ENCODE measurements around the gene NCAPD3. TPM values are rescaled to one million over a fixed set of nuclear protein-coding genes. Genes with fewer than 3 reads are reported as not detected.
"Not testable (repeated sequence)": the region's sequence is repeated elsewhere in the genome, so short reads cannot be mapped to it uniquely, and the experiment has no call there.

NCAPD3 gene
- total and polyA plus RNA-seq, 4 donors, result 3.9 to 14.0 (median 10.0) TPM

DNA sequence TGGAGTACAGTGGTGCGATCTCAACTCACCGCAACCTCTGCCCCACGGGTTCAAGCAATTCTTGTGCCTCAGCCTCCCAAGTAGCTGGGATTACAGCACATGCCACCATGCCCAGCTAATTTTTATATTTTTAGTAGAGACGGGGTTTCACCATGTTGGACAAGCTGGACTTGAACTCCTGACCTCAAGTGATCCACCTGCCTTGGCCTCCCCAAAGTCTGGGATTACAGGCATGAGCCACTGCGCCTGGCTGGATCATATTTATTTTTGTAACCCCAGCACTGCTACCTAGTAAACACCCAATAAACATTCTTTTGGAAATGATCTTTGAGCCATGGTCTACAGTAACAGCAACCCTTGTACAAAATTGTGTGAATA lies 31.4 kb upstream of the NCAPD3 start:
- not testable (repeated sequence) for H3K4me1 ChIP-seq (ENCODE audit: control insufficient read depth in 1 of 2, insufficient read depth in 2 of 2, low read length in 2 of 2); DNase-seq; H3K27me3 ChIP-seq (ENCODE audit: control insufficient read depth in 1 of 2, insufficient read depth in 2 of 2, low read length in 1 of 2); H3K36me3 ChIP-seq (ENCODE audit: control insufficient read depth in 1 of 2, insufficient read depth in 2 of 2, low read length in 1 of 2); ATAC-seq (ENCODE audit: low FRiP score); H3K4me3 ChIP-seq (ENCODE audit: low read length in 2 of 2); H3K9me3 ChIP-seq (ENCODE audit: control insufficient read depth, low read length); H3K27ac ChIP-seq (ENCODE audit: low read depth in 1 of 2, low read length in 2 of 2)
- 97 to 98% methylated on average over 5 of the region's 5 CpGs for WGBS, 2 donors
- intact Hi-C loops (cut with DNase I), result loop anchor here in 1 of 2 donors (10.0 kb wide), 1 partner anchor 330 kb away; no protein-coding TSS in a partner anchor

GRCh38 chr11:134254433-134255183 lies 30.8 kb upstream of the NCAPD3 start:
- no peaks in the 10 kb centered on the region for H3K9me3 ChIP-seq (ENCODE audit: control insufficient read depth, low read length)
- DNase-seq, result no peak
- peak overlapping the region in 1 of 2 donors; percentile 62 for H3K4me3 ChIP-seq (ENCODE audit: low read length in 2 of 2)
- 65 to 67% methylated on average over 3 of the region's 3 CpGs for WGBS, 2 donors
- intact Hi-C loops (cut with DNase I), result loop anchor here in 1 of 2 donors (5.0 to 10.0 kb wide), 2 partner anchors 78 to 330 kb away; partner anchors contain the start of gene GLB1L2
- peaks cover 0 to 5% of the 10 kb centered on the region in 2 donors for H3K4me1 ChIP-seq (ENCODE audit: control insufficient read depth in 1 of 2, insufficient read depth in 2 of 2, low read length in 2 of 2)
- H3K27ac ChIP-seq (ENCODE audit: low read depth in 1 of 2, low read length in 2 of 2), result no peak overlapping the region
- peaks cover 3 to 5% of the 10 kb centered on the region in 2 donors for H3K36me3 ChIP-seq (ENCODE audit: control insufficient read depth in 1 of 2, insufficient read depth in 2 of 2, low read length in 1 of 2)
- no peak for ATAC-seq (ENCODE audit: low FRiP score)
- H3K27me3 ChIP-seq (ENCODE audit: control insufficient read depth in 1 of 2, insufficient read depth in 2 of 2, low read length in 1 of 2), result no peaks in the 10 kb centered on the region

DNA sequence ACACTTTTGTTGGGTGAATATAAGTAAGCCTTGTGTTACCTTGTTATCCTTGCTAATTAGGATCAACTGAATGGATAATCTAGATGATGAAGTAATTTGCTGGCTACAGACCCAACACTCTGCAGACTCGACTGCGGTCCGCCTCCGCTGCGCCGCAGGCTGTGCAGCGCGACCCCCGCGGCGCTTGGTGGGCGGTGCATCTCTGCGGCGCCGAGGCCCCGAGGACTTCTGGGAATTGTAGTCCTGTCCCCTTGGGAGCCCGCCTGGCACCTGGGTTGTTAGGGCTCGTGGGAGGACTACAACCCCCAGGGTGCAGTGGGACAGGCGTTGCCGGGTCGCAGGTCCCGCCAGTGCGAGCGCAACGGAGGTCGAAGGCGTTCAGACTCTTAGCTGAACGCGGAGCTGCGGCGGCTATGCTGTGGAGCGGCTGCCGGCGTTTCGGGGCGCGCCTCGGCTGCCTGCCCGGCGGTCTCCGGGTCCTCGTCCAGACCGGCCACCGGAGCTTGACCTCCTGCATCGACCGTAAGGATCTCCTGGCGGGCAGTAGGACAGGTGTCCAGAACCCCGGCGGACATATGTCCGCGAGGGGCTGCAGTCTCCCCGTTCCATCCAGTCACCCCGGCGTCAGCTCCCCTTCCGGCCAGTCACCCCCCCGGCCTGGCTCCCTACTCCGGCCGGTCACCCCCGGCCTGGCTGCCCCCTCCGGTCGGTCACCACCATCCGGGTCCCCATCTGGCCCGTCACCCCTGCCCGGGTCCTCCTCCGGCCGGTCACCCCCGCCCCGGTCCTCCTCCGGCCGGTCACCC lies 29.6 kb upstream of the NCAPD3 start, which contains the start of the genes ACAD8 and THYN1:
ACAD8 (plus strand) TSS at position 381 of the 806 bp plus-strand sequence; CDS start at position 414, 33 bp downstream.
THYN1 (minus strand) TSS at position 165 of the 806 bp plus-strand sequence. CDS start 470 bp downstream, outside the sequence.
- Histone ChIP-seq H3K27ac (ENCODE audit: low read depth in 1 of 2, low read length in 2 of 2) (peak within 1 kb of the TSS in 1 of 2 donors; percentile 48), H3K36me3 (ENCODE audit: control insufficient read depth in 1 of 2, insufficient read depth in 2 of 2, low read length in 1 of 2) (peaks cover 2 to 4% of the 10 kb centered on the region in 2 donors)
- intact Hi-C loops (cut with DNase I), result loop anchor here in 1 of 2 donors (5.0 to 10.0 kb wide), 2 partner anchors 79 to 329 kb away; partner anchors contain the start of gene GLB1L2

DNA sequence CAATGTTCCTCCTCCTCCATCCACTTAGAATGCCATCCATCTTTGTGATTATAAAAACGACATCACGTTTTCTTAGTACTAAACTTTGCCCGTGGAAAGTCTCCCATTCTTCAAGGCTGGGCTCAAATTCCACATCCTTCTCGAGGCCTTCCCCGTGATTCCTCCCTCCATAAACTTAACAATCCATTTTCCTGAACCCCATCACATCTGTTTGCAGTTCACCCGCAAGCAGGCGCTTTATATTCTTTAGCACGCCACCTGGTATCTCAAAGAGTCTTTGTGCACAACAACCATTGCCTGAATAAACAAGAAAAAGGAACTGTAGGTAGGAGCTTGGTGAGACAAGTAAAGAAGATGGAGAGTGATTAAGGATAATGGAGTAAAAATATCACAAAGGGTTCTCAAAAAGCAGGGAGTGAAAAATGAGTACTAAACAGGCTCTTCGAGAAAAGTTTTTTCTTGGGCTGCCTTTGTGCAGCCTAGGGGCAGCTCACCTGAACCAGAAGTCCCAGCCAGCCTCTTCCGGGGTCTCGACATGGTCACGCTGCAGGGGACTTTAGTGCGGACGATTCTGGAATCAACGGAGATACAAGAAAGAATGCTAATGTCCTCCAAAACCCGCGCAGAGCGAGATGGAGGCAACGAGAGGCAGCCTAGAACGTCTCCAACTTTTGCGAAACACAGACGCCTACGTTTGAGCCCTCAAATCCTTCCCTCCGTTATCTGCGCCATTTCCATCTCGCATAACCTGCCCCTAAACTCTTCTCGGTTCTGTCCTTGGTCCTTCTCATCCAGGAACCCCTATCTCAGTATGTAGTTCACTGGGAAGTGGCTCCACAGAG lies 28.8 kb upstream of the NCAPD3 start:
- intact Hi-C loops (cut with DNase I), result loop anchor here in 1 of 2 donors (5.0 to 10.0 kb wide), 2 partner anchors 80 to 328 kb away; partner anchors contain the start of gene GLB1L2

More for the DNA sequence above, 29.6 kb upstream of the NCAPD3 start, which contains the start of the genes ACAD8 and THYN1:
- Histone ChIP-seq H3K27me3 (ENCODE audit: control insufficient read depth in 1 of 2, insufficient read depth in 2 of 2, low read length in 1 of 2) (no peaks in the 10 kb centered on the region), H3K9me3 (ENCODE audit: control insufficient read depth, low read length) (no peaks in the 10 kb centered on the region), H3K4me1 (ENCODE audit: control insufficient read depth in 1 of 2, insufficient read depth in 2 of 2, low read length in 2 of 2) (peaks cover 0 to 5% of the 10 kb centered on the region in 2 donors), H3K4me3 (ENCODE audit: low read length in 2 of 2) (peak within 1 kb of the TSS; percentile 62 to 99)
- ATAC-seq (ENCODE audit: low FRiP score), result peak; percentile 100
- WGBS, 2 donors, result 0 to 1% methylated on average over 60 to 70 of the region's 70 CpGs
- peak; percentile 98 for DNase-seq

GRCh38 chr11:134250675-134251074 lies 26.9 kb upstream of the NCAPD3 start:
- DNase-seq (no peak), ATAC-seq (ENCODE audit: low FRiP score) (no peak)
- no peaks in the 10 kb centered on the region for H3K9me3 ChIP-seq (ENCODE audit: control insufficient read depth, low read length)
- peaks cover 2 to 4% of the 10 kb centered on the region in 2 donors for H3K36me3 ChIP-seq (ENCODE audit: control insufficient read depth in 1 of 2, insufficient read depth in 2 of 2, low read length in 1 of 2)
- H3K4me3 ChIP-seq (ENCODE audit: low read length in 2 of 2), result no peak overlapping the region
- peaks cover 0 to 5% of the 10 kb centered on the region in 2 donors for H3K4me1 ChIP-seq (ENCODE audit: control insufficient read depth in 1 of 2, insufficient read depth in 2 of 2, low read length in 2 of 2)
- no peaks in the 10 kb centered on the region for H3K27me3 ChIP-seq (ENCODE audit: control insufficient read depth in 1 of 2, insufficient read depth in 2 of 2, low read length in 1 of 2)
- intact Hi-C loops (cut with DNase I), result loop anchor here in 1 of 2 donors (5.0 to 10.0 kb wide), 2 partner anchors 82 to 326 kb away; partner anchors contain the start of gene GLB1L2
- WGBS, 2 donors, result 89 to 94% methylated on average over 2 of the region's 2 CpGs
- H3K27ac ChIP-seq (ENCODE audit: low read depth in 1 of 2, low read length in 2 of 2), result no peak overlapping the region

More for the DNA sequence above, 28.8 kb upstream of the NCAPD3 start:
- WGBS, 2 donors, result 1% methylated on average over 27 of the region's 27 CpGs
- H3K27me3 ChIP-seq (ENCODE audit: control insufficient read depth in 1 of 2, insufficient read depth in 2 of 2, low read length in 1 of 2), result no peaks in the 10 kb centered on the region
- H3K9me3 ChIP-seq (ENCODE audit: control insufficient read depth, low read length), result no peaks in the 10 kb centered on the region
- no peak for ATAC-seq (ENCODE audit: low FRiP score)
- H3K27ac ChIP-seq (ENCODE audit: low read depth in 1 of 2, low read length in 2 of 2), result peak overlapping the region in 1 of 2 donors; percentile 48
- peaks cover 0 to 5% of the 10 kb centered on the region in 2 donors for H3K4me1 ChIP-seq (ENCODE audit: control insufficient read depth in 1 of 2, insufficient read depth in 2 of 2, low read length in 2 of 2)
- peaks cover 2 to 4% of the 10 kb centered on the region in 2 donors for H3K36me3 ChIP-seq (ENCODE audit: control insufficient read depth in 1 of 2, insufficient read depth in 2 of 2, low read length in 1 of 2)
- DNase-seq, result peak in 1 of 2 donors; percentile 65
- peak overlapping the region; percentile 62 to 99 for H3K4me3 ChIP-seq (ENCODE audit: low read length in 2 of 2)

- no peak overlapping the region for H3K4me3 ChIP-seq (ENCODE audit: low read length in 2 of 2)
- H3K27ac ChIP-seq (ENCODE audit: low read depth in 1 of 2, low read length in 2 of 2), result peak overlapping the region in 1 of 2 donors; percentile 30
- WGBS, 2 donors, result 92 to 95% methylated on average over 3 of the region's 3 CpGs
- intact Hi-C loops (cut with DNase I), result loop anchor here in 1 of 2 donors (5.0 to 10.0 kb wide), 2 partner anchors 82 to 325 kb away; partner anchors contain the start of gene GLB1L2
- H3K27me3 ChIP-seq (ENCODE audit: control insufficient read depth in 1 of 2, insufficient read depth in 2 of 2, low read length in 1 of 2), result no peaks in the 10 kb centered on the region
- ATAC-seq (ENCODE audit: low FRiP score) (no peak), DNase-seq (no peak)
- H3K9me3 ChIP-seq (ENCODE audit: control insufficient read depth, low read length), result no peaks in the 10 kb centered on the region
- peaks cover 0 to 5% of the 10 kb centered on the region in 2 donors for H3K4me1 ChIP-seq (ENCODE audit: control insufficient read depth in 1 of 2, insufficient read depth in 2 of 2, low read length in 2 of 2)
- H3K36me3 ChIP-seq (ENCODE audit: control insufficient read depth in 1 of 2, insufficient read depth in 2 of 2, low read length in 1 of 2), result peaks cover 2 to 4% of the 10 kb centered on the region in 2 donors
Measured at GRCh38 chr11:134250246-134250645, 26.5 kb upstream of the NCAPD3 start.

DNA sequence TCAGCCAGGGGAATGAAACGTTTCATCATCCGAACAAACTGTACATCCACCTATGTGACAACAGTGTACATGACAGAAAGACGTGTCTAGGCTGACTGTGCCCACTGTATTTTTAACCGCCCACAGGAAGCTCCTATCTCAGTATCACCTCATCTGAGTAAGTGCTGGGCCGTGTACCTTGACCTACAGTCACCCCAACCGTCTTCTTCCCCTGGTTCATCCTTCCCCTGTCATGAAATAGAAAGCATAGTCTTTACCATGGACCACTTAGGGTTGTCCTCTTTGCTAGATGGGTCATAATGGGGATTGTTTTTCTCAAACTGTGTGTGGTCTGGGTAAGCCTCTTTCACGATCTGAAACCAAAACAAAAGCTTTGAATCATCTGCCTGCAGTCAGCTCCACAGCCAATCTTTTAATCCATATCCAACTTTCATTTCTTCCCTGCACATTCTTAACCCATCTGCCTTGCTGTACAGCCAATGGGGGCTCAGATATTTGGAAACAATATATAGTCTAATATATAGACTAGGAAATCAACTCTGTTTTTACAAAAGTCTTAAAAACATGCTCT lies 25.2 kb upstream of the NCAPD3 start:
- Histone ChIP-seq H3K4me1 (ENCODE audit: control insufficient read depth in 1 of 2, insufficient read depth in 2 of 2, low read length in 2 of 2) (peaks cover 0 to 5% of the 10 kb centered on the region in 2 donors), H3K4me3 (ENCODE audit: low read length in 2 of 2) (no peak overlapping the region), H3K27ac (ENCODE audit: low read depth in 1 of 2, low read length in 2 of 2) (no peak overlapping the region), H3K9me3 (ENCODE audit: control insufficient read depth, low read length) (no peaks in the 10 kb centered on the region), H3K36me3 (ENCODE audit: control insufficient read depth in 1 of 2, insufficient read depth in 2 of 2, low read length in 1 of 2) (peaks cover 2 to 4% of the 10 kb centered on the region in 2 donors), H3K27me3 (ENCODE audit: control insufficient read depth in 1 of 2, insufficient read depth in 2 of 2, low read length in 1 of 2) (no peaks in the 10 kb centered on the region)
- 65 to 66% methylated on average over 7 of the region's 7 CpGs for WGBS, 2 donors
- no peak for ATAC-seq (ENCODE audit: low FRiP score)
- intact Hi-C loops (cut with DNase I), result no loop called here
- DNase-seq, result no peak
